ENCODE measurements around the gene TET3. TPM values are rescaled to one million over a fixed set of nuclear protein-coding genes. Genes with fewer than 3 reads are reported as not detected.

Gene TET3
- total RNA-seq, 6 experiments from 2014 or later, result 3.7 to 6.8 (median 5.1) TPM

GRCh38 chr2:74019516-74019915, 34.8 kb downstream of the TET3 start:
- WGBS (ENCODE audit: insufficient coverage, low coverage, low lambda C conversion rate, missing lambda C conversion rate), result no CpG with 5 or more reads among the region's 5 CpGs
- peak in 1 of 3 donors; percentile 28 for DNase-seq
- TF ChIP-seq POLR2A (IDR thresholded peaks at IDR 0.05), result no peak
- TF ChIP-seq CTCF (IDR thresholded peaks at IDR 0.05), result no peak

DNA sequence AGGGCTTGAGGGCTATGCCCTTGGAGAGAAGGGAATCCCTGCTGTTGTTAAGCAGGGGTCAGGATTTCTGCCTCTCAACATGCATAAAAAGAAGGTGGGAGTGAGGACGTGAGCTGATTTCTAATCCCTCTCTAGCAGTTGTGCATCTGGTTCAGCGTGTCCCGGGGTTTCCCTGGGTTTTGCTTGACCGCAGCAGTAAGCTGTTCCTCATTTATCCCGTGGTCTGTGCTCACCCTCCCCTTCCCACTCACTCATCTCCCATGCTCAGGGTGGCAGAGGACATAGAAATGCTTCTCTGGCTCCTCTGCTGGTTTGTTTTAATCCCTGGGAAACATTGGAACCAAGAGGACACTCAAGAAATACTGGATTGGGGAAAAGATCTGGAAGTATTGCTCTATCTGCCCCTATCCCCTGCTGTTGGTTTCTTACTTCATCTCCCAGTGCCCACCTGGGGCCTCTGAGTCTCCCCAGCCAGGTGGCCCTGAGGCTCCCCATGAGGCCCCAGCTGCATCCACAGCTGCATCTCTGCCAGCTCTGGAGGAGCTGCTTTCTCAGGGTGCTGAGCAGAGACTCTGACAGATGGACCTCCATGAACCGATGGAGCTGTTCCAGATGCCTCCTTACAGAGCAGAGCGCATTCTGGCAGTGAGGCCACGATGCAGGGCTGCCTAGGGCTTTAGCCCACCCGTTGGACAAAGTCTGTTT, 36.1 kb downstream of the TET3 start:
- no peak for TF ChIP-seq CTCF (IDR thresholded peaks at IDR 0.05)
- TF ChIP-seq POLR2A (IDR thresholded peaks at IDR 0.05), result no peak
- no peaks in the 10 kb centered on the region for H3K27me3 ChIP-seq
- H3K4me3 ChIP-seq, result no peak overlapping the region
- no peaks in the 10 kb centered on the region for H3K36me3 ChIP-seq
- H3K27ac ChIP-seq, result no peak overlapping the region
- H3K9me3 ChIP-seq, result no peaks in the 10 kb centered on the region
- H3K4me1 ChIP-seq, result no peaks in the 10 kb centered on the region
- 79% methylated on average over 4 of the region's 9 CpGs for WGBS (ENCODE audit: insufficient coverage, low coverage, low lambda C conversion rate, missing lambda C conversion rate)
- ATAC-seq (peak; percentile 30 to 71 (median 62)), DNase-seq (peak in 1 of 3 donors; percentile 42)
- intact Hi-C loops (cut with DNase I), result no loop called here

More at GRCh38 chr2:74019516-74019915, 34.8 kb downstream of the TET3 start:
- Histone ChIP-seq H3K4me3 (no peak overlapping the region), H3K9me3 (no peaks in the 10 kb centered on the region), H3K36me3 (no peaks in the 10 kb centered on the region), H3K27me3 (no peaks in the 10 kb centered on the region), H3K27ac (no peak overlapping the region), H3K4me1 (no peaks in the 10 kb centered on the region)
- intact Hi-C loops (cut with DNase I), result no loop called here
- no peak for ATAC-seq

DNA sequence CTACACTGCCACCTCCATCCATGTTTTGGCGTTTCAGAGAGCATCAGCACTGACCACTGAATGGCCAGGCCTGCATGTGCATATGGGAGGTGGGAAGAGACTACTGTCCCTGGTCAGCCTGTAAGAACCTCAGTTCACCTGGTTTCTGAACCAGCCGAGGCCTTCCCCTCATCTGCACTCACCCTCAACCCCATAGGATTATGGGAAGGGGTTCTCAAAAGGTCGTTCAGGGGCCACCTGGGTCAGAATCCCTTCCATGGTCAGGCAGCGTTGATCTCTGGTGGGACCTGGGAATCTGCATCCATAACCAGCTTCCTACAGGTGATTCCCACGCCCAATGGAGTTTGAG, 36.7 kb downstream of the TET3 start:
- no peak overlapping the region for H3K27ac ChIP-seq
- peak in 1 of 4 donors; percentile 18 for ATAC-seq
- TF ChIP-seq CTCF (IDR thresholded peaks at IDR 0.05) (no peak), POLR2A (IDR thresholded peaks at IDR 0.05) (no peak)
- no peaks in the 10 kb centered on the region for H3K27me3 ChIP-seq
- no peaks in the 10 kb centered on the region for H3K9me3 ChIP-seq
- no peaks in the 10 kb centered on the region for H3K36me3 ChIP-seq
- H3K4me1 ChIP-seq, result no peaks in the 10 kb centered on the region
- 88% methylated on average over 3 of the region's 5 CpGs for WGBS (ENCODE audit: insufficient coverage, low coverage, low lambda C conversion rate, missing lambda C conversion rate)
- intact Hi-C loops (cut with DNase I), result no loop called here
- DNase-seq, result no peak
- H3K4me3 ChIP-seq, result no peak overlapping the region

DNA sequence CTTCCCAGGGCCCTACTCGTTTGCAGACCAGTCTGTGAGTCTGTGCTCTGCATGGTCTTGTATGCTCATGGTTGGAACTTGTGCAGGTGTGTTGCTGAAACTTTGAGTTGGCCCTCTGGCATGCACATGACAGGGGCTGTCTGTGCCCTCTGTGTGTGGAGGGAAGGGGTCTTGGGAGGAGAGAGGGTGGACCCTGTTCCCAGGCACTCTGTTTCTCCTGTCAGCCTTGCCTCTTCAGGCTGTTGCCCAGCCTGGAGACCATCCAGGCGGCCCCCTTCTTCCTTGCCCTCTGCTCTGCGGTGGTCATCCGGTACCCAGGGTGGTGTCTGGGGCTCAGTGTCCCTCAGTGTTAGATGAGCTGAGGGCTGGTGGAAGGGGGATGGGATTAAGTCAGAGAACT, 39.5 kb downstream of the TET3 start:
- TF ChIP-seq CTCF (IDR thresholded peaks at IDR 0.05), result no peak
- TF ChIP-seq POLR2A (IDR thresholded peaks at IDR 0.05), result no peak
- no peaks in the 10 kb centered on the region for H3K9me3 ChIP-seq
- no peaks in the 10 kb centered on the region for H3K27me3 ChIP-seq
- intact Hi-C loops (cut with DNase I), result no loop called here
- no peak for DNase-seq
- H3K4me1 ChIP-seq, result no peaks in the 10 kb centered on the region
- 84% methylated on average over 3 of the region's 4 CpGs for WGBS (ENCODE audit: insufficient coverage, low coverage, low lambda C conversion rate, missing lambda C conversion rate)
- no peaks in the 10 kb centered on the region for H3K36me3 ChIP-seq
- no peak overlapping the region for H3K27ac ChIP-seq
- ATAC-seq, result no peak
- H3K4me3 ChIP-seq, result no peak overlapping the region
